Memory B cell (primary cell): ENCODE measurements around the gene TMCC1.

ENCODE experiments used
- ATAC-seq: fragments of 150-1000 bp; cut with Tn5 transposase; 2 replicates; pipeline ENCODE4 v1.10.0; 2021; ENCODE audit warnings: low read depth, mild to moderate bottlenecking, moderate library complexity
- DNase-seq, 2 donors: peaks; one replicate each; pipeline ENCODE4 v3.0.0; 2022; ENCODE audit warnings: low spot score in 2 of 2
- H3K27ac Mint-ChIP-seq: one replicate; pipeline ENCODE4 v1.8.0; 2022; ENCODE audit warnings: mild to moderate bottlenecking, moderate library complexity, mixed read lengths
- H3K27me3 Mint-ChIP-seq: one replicate; pipeline ENCODE4 v1.8.0; 2022; ENCODE audit warnings: mixed read lengths
- H3K36me3 Mint-ChIP-seq: one replicate; pipeline ENCODE4 v1.8.0; 2022; ENCODE audit warnings: mild to moderate bottlenecking, mixed read lengths
- H3K4me1 Mint-ChIP-seq: one replicate; pipeline ENCODE4 v1.8.0; 2022; ENCODE audit warnings: mixed read lengths
- H3K4me3 Mint-ChIP-seq: one replicate; pipeline ENCODE4 v1.8.0; 2022; ENCODE audit warnings: mild to moderate bottlenecking, moderate library complexity, mixed read lengths
- H3K9me3 Mint-ChIP-seq: one replicate; pipeline ENCODE4 v1.8.0; 2022; ENCODE audit warnings: mixed read lengths

Gene TMCC1

DNA sequence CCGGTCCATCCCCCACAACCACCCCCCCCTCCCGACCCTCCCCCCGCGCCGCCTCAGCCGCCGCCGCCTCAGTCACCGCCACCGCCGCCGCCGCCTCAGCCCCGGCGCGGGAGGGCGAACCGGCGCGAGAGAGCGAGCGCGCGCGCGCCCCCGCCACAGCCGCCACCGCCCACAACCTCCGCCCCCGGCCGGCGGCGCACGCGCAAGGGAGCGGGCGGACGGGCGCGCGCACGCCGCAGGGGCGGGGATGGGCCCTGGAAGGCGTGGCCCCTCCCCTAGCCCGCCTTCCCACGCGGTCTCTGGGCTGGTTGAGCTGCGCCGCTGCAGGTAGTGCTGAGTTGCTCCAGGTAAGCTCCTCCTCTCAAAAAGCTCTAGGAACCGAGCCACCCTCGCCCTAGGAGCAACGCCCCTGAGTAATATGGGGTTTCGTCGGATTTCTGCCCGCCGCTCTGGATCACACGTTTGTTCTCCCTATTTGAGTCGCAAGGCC is at the start of gene TMCC1:
Gene TMCC1, minus strand, starts transcription at position 131 of the 490 bp plus-strand sequence.
- H3K4me3 Mint-ChIP-seq, result peak within 1 kb of the TSS; percentile 90
- ATAC-seq, result peak; percentile 86
- H3K9me3 Mint-ChIP-seq, result no peaks in the 10 kb centered on the region
- H3K4me1 Mint-ChIP-seq, result peaks cover 26% of the 10 kb centered on the region
- no peaks in the 10 kb centered on the region for H3K36me3 Mint-ChIP-seq
- H3K27me3 Mint-ChIP-seq, result no peaks in the 10 kb centered on the region
- peak; percentile 88 to 90 for DNase-seq
- H3K27ac Mint-ChIP-seq, result peak within 1 kb of the TSS; percentile 89

DNA sequence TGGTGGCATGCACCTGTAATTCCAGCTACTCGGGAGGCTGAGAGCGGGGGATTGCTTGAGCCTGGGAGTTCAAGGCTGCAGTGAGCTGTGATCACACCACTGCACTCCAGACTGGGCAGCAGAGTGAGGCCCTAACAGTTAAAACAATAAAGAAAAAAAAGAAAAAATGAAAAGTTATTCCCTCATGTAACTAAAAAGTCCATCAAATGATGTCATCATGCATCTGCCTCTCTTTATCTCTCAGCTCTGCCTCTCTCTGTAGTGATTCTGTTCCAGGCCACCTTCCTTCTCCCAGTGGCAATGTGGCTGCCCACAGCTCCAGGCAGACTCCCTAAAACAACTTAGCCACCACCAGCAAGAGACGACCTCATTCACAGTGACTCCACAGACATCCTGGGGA is 49.5 kb upstream of the TMCC1 start:
- DNase-seq, result no peak
- Mint-ChIP-seq H3K9me3 (no peaks in the 10 kb centered on the region), H3K4me3 (no peak overlapping the region), H3K27ac (no peak overlapping the region), H3K36me3 (no peaks in the 10 kb centered on the region), H3K27me3 (peaks cover 18% of the 10 kb centered on the region), H3K4me1 (peaks cover 4% of the 10 kb centered on the region)
- no peak for ATAC-seq

DNA sequence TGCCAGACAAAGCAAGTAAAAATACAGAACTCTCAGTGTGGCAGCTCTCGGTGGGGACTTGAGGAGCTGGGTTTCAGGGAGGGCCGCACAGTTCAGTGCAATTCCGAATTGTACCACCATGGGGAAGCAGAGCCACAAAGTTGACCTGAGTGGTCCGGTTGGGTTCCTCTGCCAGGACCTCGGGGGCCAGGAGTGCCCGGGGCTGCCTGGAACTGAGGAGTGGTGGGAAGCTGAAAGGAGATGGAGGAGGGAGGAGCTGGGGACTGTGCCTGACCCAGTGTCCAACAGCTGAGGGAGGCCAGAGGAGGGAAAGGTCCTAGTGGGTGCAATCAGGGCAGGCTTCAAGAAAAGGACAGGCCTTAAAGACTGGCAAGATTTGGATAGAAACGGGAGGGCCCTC is 48.8 kb upstream of the TMCC1 start:
- H3K27me3 Mint-ChIP-seq, result peaks cover 15% of the 10 kb centered on the region
- no peak overlapping the region for H3K4me3 Mint-ChIP-seq
- DNase-seq (peak; percentile 35), ATAC-seq (peak; percentile 78)
- H3K9me3 Mint-ChIP-seq, result no peaks in the 10 kb centered on the region
- peaks cover 4% of the 10 kb centered on the region for H3K4me1 Mint-ChIP-seq
- no peaks in the 10 kb centered on the region for H3K36me3 Mint-ChIP-seq
- no peak overlapping the region for H3K27ac Mint-ChIP-seq

DNA sequence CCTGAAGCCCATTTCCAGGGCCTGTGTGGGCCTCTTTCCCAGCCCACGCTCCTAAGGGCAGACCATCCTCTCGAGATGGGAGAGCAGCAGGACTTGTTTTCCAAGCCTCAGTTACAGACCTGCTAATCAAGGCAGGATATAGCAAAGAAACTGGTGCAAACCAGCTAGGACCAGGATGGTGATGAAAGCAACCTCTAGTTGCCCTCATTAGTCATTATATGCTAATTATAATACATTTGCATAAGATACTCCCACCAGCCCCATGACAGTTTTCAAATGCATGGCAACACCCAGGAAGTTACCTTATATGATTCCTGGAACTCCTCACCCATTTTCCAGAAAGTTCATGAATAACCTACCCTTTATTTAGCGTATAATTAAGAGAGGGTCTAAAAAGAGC is 46.6 kb upstream of the TMCC1 start:
- no peak overlapping the region for H3K27ac Mint-ChIP-seq
- ATAC-seq (no peak), DNase-seq (no peak)
- H3K4me1 Mint-ChIP-seq, result peaks cover 9% of the 10 kb centered on the region
- H3K36me3 Mint-ChIP-seq, result no peaks in the 10 kb centered on the region
- no peaks in the 10 kb centered on the region for H3K9me3 Mint-ChIP-seq
- H3K27me3 Mint-ChIP-seq, result peaks cover 13% of the 10 kb centered on the region
- H3K4me3 Mint-ChIP-seq, result no peak overlapping the region

DNA sequence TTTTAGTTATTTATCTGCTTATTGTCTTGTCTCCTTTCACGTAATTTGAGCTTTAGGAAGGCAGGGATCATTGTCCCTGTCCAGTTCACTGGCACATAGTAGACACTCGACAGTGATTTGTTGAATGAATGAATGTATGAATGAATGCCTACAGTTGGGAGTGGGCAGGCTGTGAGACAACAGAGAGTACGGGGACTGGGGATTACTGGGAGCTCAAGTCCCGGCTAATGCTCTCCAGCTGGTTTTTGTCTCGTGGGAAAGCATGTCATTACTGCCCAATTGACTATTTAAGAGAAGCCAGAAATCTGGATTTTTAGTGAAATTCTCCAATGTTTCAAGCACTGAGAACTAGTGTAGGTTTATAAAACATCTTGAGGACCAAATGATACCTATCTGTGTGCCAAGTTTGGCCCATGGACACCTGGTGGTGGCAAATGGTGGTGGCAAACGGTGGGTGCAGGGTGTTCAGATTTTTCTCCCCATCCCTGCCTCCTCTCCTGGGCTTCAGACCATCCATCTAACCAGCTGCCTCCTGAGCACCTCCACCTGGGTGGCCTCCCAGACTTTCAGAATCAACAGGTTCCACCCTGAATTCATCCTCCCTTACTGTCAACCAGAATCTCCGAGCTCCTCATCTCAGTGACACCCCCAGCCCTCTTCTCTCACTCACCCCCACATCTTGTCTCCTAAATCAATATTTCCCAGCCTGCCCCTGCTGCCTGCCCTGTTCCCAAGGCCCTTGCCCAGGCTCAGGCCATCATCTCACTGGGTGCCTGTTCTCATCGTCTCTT is 44.8 kb upstream of the TMCC1 start:
- Mint-ChIP-seq H3K9me3 (no peaks in the 10 kb centered on the region), H3K27ac (no peak overlapping the region), H3K27me3 (peaks cover 9% of the 10 kb centered on the region), H3K4me1 (peaks cover 11% of the 10 kb centered on the region), H3K36me3 (no peaks in the 10 kb centered on the region), H3K4me3 (peak overlapping the region; percentile 35)
- DNase-seq (no peak), ATAC-seq (peak; percentile 25)

DNA sequence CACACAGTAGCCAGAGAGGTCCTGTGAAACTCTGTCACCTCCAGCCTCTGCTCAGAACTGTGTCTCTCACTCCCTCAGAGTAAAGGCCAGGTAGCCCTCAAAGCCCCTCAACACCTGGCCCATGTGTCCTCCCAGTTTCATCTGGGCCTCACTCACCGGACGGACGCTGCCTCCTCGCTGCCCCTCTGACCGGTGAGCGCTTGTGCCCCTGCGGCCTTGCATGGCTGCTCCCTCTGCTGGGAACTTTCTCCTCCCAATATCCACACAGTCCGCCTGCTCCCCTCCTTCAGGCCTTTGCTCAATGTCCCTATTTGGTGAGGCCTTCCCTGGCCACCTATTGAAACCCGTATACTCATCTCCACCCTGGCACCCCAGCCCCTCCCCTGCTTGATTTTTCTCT is 44.2 kb upstream of the TMCC1 start:
- peaks cover 11% of the 10 kb centered on the region for H3K4me1 Mint-ChIP-seq
- H3K27ac Mint-ChIP-seq, result no peak overlapping the region
- ATAC-seq (no peak), DNase-seq (no peak)
- peak overlapping the region; percentile 35 for H3K4me3 Mint-ChIP-seq
- no peaks in the 10 kb centered on the region for H3K9me3 Mint-ChIP-seq
- no peaks in the 10 kb centered on the region for H3K36me3 Mint-ChIP-seq
- peaks cover 9% of the 10 kb centered on the region for H3K27me3 Mint-ChIP-seq

DNA sequence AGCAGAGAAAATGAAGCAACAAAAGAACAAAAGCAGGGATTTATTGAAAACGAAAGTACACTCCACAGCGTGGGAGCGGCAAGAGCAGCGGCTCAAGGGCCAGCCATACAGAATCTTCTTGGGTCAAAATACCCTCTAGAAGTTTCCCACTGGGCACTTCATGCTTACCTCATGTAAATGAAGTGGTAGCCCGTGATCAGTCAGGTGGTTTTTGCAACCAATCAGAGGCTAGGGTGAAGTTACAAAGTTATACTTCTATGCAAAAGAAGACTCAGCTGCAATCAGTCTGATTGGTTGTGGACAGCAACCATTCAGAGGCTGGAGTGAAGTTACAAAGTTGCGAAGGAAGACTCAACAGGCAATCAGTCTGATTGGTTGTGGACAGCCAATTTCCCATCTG is 43.2 kb upstream of the TMCC1 start:
- Mint-ChIP-seq H3K27me3 (peaks cover 9% of the 10 kb centered on the region), H3K4me1 (peaks cover 7% of the 10 kb centered on the region), H3K9me3 (no peaks in the 10 kb centered on the region), H3K27ac (no peak overlapping the region), H3K36me3 (no peaks in the 10 kb centered on the region), H3K4me3 (peak overlapping the region; percentile 77)
- ATAC-seq (peak; percentile 70), DNase-seq (no peak)

DNA sequence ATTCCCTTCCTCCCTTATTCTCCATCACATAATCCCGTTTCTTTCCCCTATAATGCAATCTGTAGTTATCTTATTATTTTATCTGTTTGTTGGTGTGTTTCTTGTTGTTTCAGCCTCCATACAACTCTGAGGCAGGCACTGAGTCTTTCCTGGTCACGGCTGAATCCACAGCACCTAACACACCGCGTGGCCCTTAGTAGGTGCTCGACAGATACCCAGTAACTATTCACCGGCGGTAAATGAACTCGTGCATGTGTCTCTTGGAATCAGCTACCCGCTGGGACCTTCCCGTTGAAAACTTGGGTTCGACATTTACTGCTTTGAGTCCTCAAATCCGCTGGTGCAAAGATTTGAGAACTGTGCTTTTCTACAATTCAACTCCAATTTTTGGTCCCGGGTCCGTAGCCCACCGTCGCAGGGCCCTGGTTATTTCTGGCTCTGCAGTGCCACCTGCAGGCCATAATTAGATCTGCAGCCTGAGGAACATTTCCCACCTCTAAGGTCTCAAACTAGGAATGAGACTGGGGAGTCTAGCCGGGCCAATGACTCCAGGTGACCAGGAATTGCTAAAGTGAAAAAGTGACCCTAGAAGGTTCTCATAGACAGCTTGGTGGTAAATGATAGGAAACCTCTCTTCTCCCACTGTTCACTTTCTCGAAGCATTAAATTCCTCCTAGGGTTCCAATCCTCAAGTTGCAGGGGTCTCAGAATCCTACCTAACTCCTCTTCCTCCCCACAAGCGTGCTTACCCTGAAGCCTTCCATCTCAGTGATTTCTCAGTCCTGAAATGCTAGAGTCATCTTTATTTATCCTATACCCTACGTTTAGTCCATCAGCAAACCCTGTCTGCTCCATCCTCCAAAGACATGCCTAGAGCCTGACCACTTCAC is 41.0 kb upstream of the TMCC1 start:
- peaks cover 7% of the 10 kb centered on the region for H3K4me1 Mint-ChIP-seq
- H3K9me3 Mint-ChIP-seq, result peaks cover 5% of the 10 kb centered on the region
- H3K4me3 Mint-ChIP-seq, result no peak overlapping the region
- ATAC-seq (peak; percentile 43), DNase-seq (peak; percentile 21 to 28)
- peaks cover 9% of the 10 kb centered on the region for H3K27me3 Mint-ChIP-seq
- no peak overlapping the region for H3K27ac Mint-ChIP-seq
- H3K36me3 Mint-ChIP-seq, result peaks cover under 1% of the 10 kb centered on the region

DNA sequence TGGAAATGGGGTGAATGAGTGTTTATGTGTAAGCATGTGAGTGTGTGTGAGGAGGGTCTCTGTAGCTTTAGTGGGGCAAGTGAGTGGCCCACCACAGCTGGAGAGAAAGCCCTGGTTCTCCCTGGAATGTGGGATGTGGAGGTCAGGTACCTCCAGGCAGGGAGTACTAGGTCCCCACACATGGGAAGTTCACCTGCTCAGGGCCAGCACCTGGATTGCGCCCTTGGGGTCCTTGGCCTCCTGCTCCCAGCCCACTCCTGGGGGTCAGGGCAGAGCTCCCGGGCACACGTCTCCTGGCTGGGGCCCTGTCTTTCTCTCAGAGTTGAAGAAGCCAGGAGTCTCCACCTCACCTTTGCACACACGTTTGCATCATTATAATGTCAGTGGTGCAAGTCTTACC is 40.0 kb upstream of the TMCC1 start:
- Mint-ChIP-seq H3K4me1 (peaks cover 7% of the 10 kb centered on the region), H3K4me3 (no peak overlapping the region), H3K27me3 (peaks cover 6% of the 10 kb centered on the region), H3K36me3 (peaks cover 3% of the 10 kb centered on the region), H3K27ac (no peak overlapping the region), H3K9me3 (peaks cover 6% of the 10 kb centered on the region)
- DNase-seq (no peak), ATAC-seq (no peak)

DNA sequence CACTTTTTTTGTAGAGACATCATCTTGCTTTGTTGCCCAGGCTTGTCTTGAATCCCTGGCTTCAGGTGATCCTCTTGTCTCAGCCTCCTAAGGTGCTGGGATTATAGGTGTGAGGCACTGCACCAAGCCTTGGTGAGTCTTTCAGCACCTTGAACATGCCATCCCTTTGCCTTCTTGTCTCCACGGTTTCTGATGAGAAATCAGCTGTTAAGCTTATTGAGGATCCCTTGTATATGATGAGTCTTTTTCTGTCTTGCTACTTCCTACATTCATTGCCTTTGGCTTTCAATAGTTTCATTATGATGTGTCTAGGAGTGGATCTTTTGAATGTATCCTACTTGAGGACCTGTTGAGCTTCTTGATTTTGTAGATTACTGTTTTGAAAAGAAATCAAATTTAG is 35.9 kb upstream of the TMCC1 start:
- no peak overlapping the region for H3K27ac Mint-ChIP-seq
- ATAC-seq, result no peak
- H3K4me1 Mint-ChIP-seq, result peaks cover 4% of the 10 kb centered on the region
- peaks cover 5% of the 10 kb centered on the region for H3K36me3 Mint-ChIP-seq
- H3K9me3 Mint-ChIP-seq, result peaks cover 8% of the 10 kb centered on the region
- H3K27me3 Mint-ChIP-seq, result peaks cover 9% of the 10 kb centered on the region
- no peak for DNase-seq
- no peak overlapping the region for H3K4me3 Mint-ChIP-seq

DNA sequence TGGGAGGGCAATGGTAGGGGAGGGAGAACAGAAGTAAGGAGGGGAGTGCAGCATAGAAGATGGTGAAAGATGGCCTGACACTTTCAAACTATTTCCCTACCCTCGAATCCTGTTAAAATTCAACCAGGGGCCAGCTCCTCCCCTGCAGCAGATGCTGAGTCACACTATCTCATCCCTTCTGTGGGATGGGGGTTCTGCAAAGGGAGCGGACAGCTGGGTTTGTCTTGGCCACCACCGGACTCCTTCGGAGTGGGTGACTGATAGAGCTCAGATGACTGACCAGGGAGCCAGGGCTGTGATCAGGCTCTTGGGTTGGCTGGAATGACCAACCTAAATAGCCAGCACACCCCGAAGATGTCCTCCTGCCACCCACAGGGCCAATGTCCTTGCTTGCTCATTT is 33.6 kb upstream of the TMCC1 start:
- Mint-ChIP-seq H3K4me3 (peak overlapping the region; percentile 3), H3K9me3 (peaks cover 12% of the 10 kb centered on the region), H3K27me3 (peaks cover 11% of the 10 kb centered on the region), H3K27ac (no peak overlapping the region), H3K36me3 (peaks cover 7% of the 10 kb centered on the region), H3K4me1 (peaks cover 4% of the 10 kb centered on the region)
- no peak for DNase-seq
- ATAC-seq, result no peak

DNA sequence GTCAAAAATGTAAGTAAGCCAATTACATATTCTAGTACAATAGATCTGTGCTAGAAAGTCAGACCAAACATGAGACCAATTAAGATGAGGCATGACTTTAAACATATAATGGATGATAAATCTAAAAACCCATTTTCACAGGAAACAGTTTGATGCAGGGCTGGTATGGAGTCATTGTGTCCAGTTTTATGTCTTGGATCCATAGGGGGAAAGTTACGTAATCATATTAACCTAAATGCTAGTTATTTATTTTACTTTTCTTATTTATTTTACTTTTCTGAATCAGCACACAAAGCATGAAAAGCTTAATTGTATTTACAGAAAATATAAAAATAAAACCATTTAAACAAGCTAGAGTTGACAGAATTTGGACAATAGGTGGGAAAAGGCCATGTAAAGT is 26.3 kb upstream of the TMCC1 start:
- Mint-ChIP-seq H3K4me3 (no peak overlapping the region), H3K36me3 (peaks cover 10% of the 10 kb centered on the region), H3K9me3 (peaks cover 26% of the 10 kb centered on the region), H3K27me3 (peaks cover 7% of the 10 kb centered on the region), H3K4me1 (peaks cover 3% of the 10 kb centered on the region), H3K27ac (no peak overlapping the region)
- ATAC-seq (no peak), DNase-seq (no peak)

DNA sequence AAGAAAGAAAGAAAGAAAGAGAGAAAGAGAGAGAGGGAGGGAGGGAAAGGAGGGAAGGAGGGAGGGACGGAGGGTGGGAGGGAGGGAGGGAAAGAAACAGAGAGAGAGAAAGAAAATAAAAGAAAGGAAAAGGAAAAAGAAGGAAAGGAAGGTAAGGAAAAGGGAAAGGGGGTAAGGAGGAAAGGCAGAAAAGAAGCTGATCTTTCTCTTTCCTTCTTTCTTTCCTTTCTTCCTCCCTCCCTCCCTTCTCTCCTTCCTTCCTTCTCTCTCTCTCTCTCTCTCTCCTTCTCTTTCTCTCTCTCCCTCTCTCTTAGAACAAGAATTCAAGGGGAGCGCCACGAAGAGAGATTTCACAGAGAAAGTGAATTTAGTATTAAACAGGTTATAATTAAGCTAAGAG is 25.8 kb upstream of the TMCC1 start:
- H3K9me3 Mint-ChIP-seq, result peaks cover 28% of the 10 kb centered on the region
- H3K27me3 Mint-ChIP-seq, result peaks cover 5% of the 10 kb centered on the region
- DNase-seq, result no peak

DNA sequence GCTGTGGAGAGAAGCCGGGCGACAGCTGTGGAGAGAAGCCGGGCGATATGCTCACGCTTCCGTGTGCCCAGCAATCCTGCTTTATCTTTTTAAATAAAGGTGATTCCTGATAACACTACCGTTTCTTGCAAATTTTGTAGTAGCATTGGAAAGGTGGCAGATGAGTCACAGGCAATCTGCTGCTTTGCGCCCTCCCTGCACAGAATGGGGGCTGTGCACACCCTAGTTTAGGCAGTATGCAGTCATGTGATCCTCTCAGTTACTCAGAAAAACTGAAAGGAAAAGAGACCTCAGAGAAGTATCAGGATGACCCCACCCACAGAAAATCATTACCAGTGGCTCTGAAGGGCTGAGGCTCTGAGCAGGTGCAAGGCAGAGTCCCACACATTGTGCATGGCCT is 24.9 kb upstream of the TMCC1 start:
- Mint-ChIP-seq H3K4me1 (peaks cover 3% of the 10 kb centered on the region), H3K9me3 (peaks cover 25% of the 10 kb centered on the region), H3K4me3 (no peak overlapping the region), H3K27me3 (peaks cover 5% of the 10 kb centered on the region), H3K27ac (no peak overlapping the region), H3K36me3 (peaks cover 10% of the 10 kb centered on the region)
- no peak for DNase-seq
- ATAC-seq, result no peak

More for the DNA sequence above, 25.8 kb upstream of the TMCC1 start:
- Mint-ChIP-seq H3K4me1 (peaks cover 3% of the 10 kb centered on the region), H3K36me3 (peaks cover 10% of the 10 kb centered on the region), H3K4me3 (no peak overlapping the region), H3K27ac (no peak overlapping the region)
- ATAC-seq, result no peak
